IMR-90 (cell line): ENCODE results near the gene BACE1. TPM values are rescaled to one million over a fixed set of nuclear protein-coding genes. Genes with fewer than 3 reads are reported as not detected.

Source experiments
- ATAC-seq: fragments of 200-7000 bp; cut with Tn5 transposase; 2 replicates; pipeline ENCODE4 v1.9.1; 2020; ENCODE audit warnings: low read depth, mild to moderate bottlenecking, moderate library complexity
- BruUV-seq: library from RNA; stranded (reverse); fragments of 400-500 nt; replicated peaks from 2 replicates; lab custom pipeline; 2021; lab: Mats Ljungman, UMichigan
- CTCF ChIA-PET: fragments of 300-600 bp; formaldehyde crosslinking; extraction: SDS; loops from one replicate; lab custom pipeline; 2021; ENCODE audit warnings: antibody characterized with exemption; lab: Yijun Ruan, JAX
- POLR2A ChIA-PET: fragments of 300-600 bp; sonication (Branson Sonifier 250); formaldehyde crosslinking; loops from one replicate; lab custom pipeline; 2022; ENCODE audit warnings: antibody characterized with exemption; ENCODE audit not compliant: unreplicated experiment; lab: Charles Lee
- DNase-seq: peaks from one replicate; pipeline ENCODE4 v3.0.0; 2013
- H2AFZ ChIP-seq: replicated peaks from 2 replicates; pipeline ENCODE3; 2013; ENCODE audit warnings: low read length, mild to moderate bottlenecking; ENCODE audit not compliant: poor library complexity
- H2AK5ac ChIP-seq: 2 replicates; pipeline ENCODE4 v1.6.1; 2013; ENCODE audit warnings: low read depth, low read length, inconsistent platforms
- H2AK9ac ChIP-seq: replicated peaks from 2 replicates; pipeline ENCODE3; 2013; ENCODE audit warnings: mild to moderate bottlenecking, low read depth, low read length, moderate library complexity; ENCODE audit not compliant: poor library complexity
- H2BK120ac ChIP-seq: 2 replicates; pipeline ENCODE4 v1.6.1; 2013; ENCODE audit warnings: low read depth, low read length, inconsistent platforms
- H2BK15ac ChIP-seq: 3 replicates; pipeline ENCODE4 v1.6.1; 2013; ENCODE audit warnings: low read depth, low read length, inconsistent platforms
- H2BK20ac ChIP-seq: 2 replicates; pipeline ENCODE4 v1.6.1; 2013; ENCODE audit warnings: low read depth, mild to moderate bottlenecking, inconsistent platforms, low read length, moderate library complexity
- H2BK5ac ChIP-seq: 2 replicates; pipeline ENCODE4 v1.6.1; 2013; ENCODE audit warnings: mild to moderate bottlenecking, low read depth, low read length, inconsistent platforms; ENCODE audit not compliant: poor library complexity, severe bottlenecking
- H3K14ac ChIP-seq: replicated peaks from 2 replicates; pipeline ENCODE4 v1.6.1; 2013; ENCODE audit warnings: low read depth, low read length, inconsistent platforms
- H3K18ac ChIP-seq: 2 replicates; pipeline ENCODE4 v1.6.1; 2013; ENCODE audit warnings: low read depth, low read length, control low read depth
- H3K23ac ChIP-seq: 2 replicates; pipeline ENCODE4 v1.6.1; 2013; ENCODE audit warnings: low read depth, low read length, inconsistent platforms
- H3K27ac ChIP-seq: 2 replicates; pipeline ENCODE4 v1.5.1; 2013; ENCODE audit warnings: mild to moderate bottlenecking, control low read depth, low read length; ENCODE audit not compliant: insufficient read depth
- H3K27me3 ChIP-seq: 2 replicates; pipeline ENCODE4 v1.6.1; 2013; ENCODE audit warnings: low read length; ENCODE audit not compliant: control insufficient read depth, insufficient read depth
- H3K36me3 ChIP-seq: 2 replicates; pipeline ENCODE4 v1.6.1; 2013; ENCODE audit warnings: low read length, mixed read lengths; ENCODE audit not compliant: control insufficient read depth, insufficient read depth
- H3K4ac ChIP-seq: 2 replicates; pipeline ENCODE4 v1.6.1; 2013; ENCODE audit warnings: low read depth, low read length, inconsistent platforms
- H3K4me1 ChIP-seq: 2 replicates; pipeline ENCODE4 v1.6.1; 2013; ENCODE audit warnings: low read length, mixed read lengths; ENCODE audit not compliant: control insufficient read depth, insufficient read depth
- H3K4me2 ChIP-seq: 2 replicates; pipeline ENCODE4 v1.6.1; 2013; ENCODE audit warnings: low read depth, mild to moderate bottlenecking, control low read depth, low read length, moderate library complexity
- H3K4me3 ChIP-seq: 2 replicates; pipeline ENCODE4 v1.5.1; 2013; ENCODE audit warnings: low read depth, mild to moderate bottlenecking, control low read depth, low read length, moderate library complexity; ENCODE audit not compliant: insufficient read depth
- H3K56ac ChIP-seq: 2 replicates; pipeline ENCODE4 v1.6.1; 2013; ENCODE audit warnings: low read length, inconsistent platforms; ENCODE audit not compliant: insufficient read depth; ENCODE audit errors: extremely low read depth
- H3K79me1 ChIP-seq, 2 experiments: 2 replicates each; pipeline ENCODE4 v1.6.1; 2013; ENCODE audit warnings: low read length in 2 of 2, inconsistent platforms in 1 of 2, low read depth in 1 of 2
- H3K9ac ChIP-seq: 2 replicates; pipeline ENCODE4 v1.6.1; 2013; ENCODE audit warnings: low read depth, low read length, control low read depth
- H3K9me1 ChIP-seq: 2 replicates; pipeline ENCODE4 v1.6.1; 2013; ENCODE audit warnings: low read length, inconsistent platforms; ENCODE audit not compliant: insufficient read depth
- H3K9me3 ChIP-seq: 2 replicates; pipeline ENCODE4 v1.6.1; 2013; ENCODE audit warnings: low read length; ENCODE audit not compliant: control insufficient read depth, insufficient read depth
- H4K20me1 ChIP-seq: 2 replicates; pipeline ENCODE4 v1.6.1; 2013; ENCODE audit warnings: low read length, inconsistent platforms; ENCODE audit not compliant: insufficient read depth
- H4K5ac ChIP-seq: 2 replicates; pipeline ENCODE4 v1.6.1; 2013; ENCODE audit warnings: mild to moderate bottlenecking, low read depth, low read length, control low read depth
- H4K8ac ChIP-seq, 2 experiments: 2 replicates each; pipeline ENCODE4 v1.6.1; 2013; ENCODE audit warnings: low read depth in 2 of 2, low read length in 2 of 2, control low read depth in 1 of 2, inconsistent platforms in 1 of 2
- H4K91ac ChIP-seq: 2 replicates; pipeline ENCODE4 v1.6.1; 2013; ENCODE audit warnings: low read depth, low read length, inconsistent platforms; ENCODE audit not compliant: insufficient read depth
- BHLHE40 ChIP-seq: fragments of 150-350 bp; IDR thresholded peaks from 2 replicates; pipeline ENCODE4 v1.6.1; 2016; ENCODE audit warnings: mild to moderate bottlenecking, low read depth, low read length
- CEBPB ChIP-seq: IDR thresholded peaks from 2 replicates; pipeline ENCODE4 v1.6.1; 2012; ENCODE audit warnings: low read depth, low read length, improper control_type of control experiment
- CHD1 ChIP-seq: IDR thresholded peaks from 2 replicates; pipeline ENCODE4 v1.6.1; 2012; ENCODE audit warnings: low read depth, low read length, improper control_type of control experiment
- FOS ChIP-seq: fragments of 150-350 bp; IDR thresholded peaks from 2 replicates; pipeline ENCODE4 v1.6.1; 2016; ENCODE audit warnings: low read depth, low read length
- MAFK ChIP-seq: IDR thresholded peaks from 2 replicates; pipeline ENCODE4 v1.6.1; 2012; ENCODE audit warnings: low read depth, low read length, improper control_type of control experiment
- MAZ ChIP-seq: IDR thresholded peaks from 2 replicates; pipeline ENCODE4 v1.6.1; 2012; ENCODE audit warnings: low read depth, mild to moderate bottlenecking, low read length, improper control_type of control experiment, moderate library complexity, borderline replicate concordance
- MXI1 ChIP-seq: IDR thresholded peaks from 2 replicates; pipeline ENCODE4 v1.6.1; 2012; ENCODE audit warnings: low read depth, mild to moderate bottlenecking, low read length, moderate library complexity, borderline replicate concordance
- NFE2L2 ChIP-seq: fragments of 150-350 bp; IDR thresholded peaks from 2 replicates; pipeline ENCODE4 v1.6.1; 2016; ENCODE audit warnings: low read depth, mild to moderate bottlenecking, low read length
- POLR2A ChIP-seq: IDR thresholded peaks from 2 replicates; pipeline ENCODE4 v1.6.1; 2012; ENCODE audit warnings: mild to moderate bottlenecking, low read depth, low read length
- RCOR1 ChIP-seq: IDR thresholded peaks from 2 replicates; pipeline ENCODE4 v1.6.1; 2012; ENCODE audit warnings: mild to moderate bottlenecking, low read length, improper control_type of control experiment; ENCODE audit not compliant: insufficient replicate concordance
- RFX5 ChIP-seq: IDR thresholded peaks from 2 replicates; pipeline ENCODE4 v1.8.0; 2012; ENCODE audit warnings: low read depth, mild to moderate bottlenecking, low read length, moderate library complexity
- SMC3 ChIP-seq: fragments of 150-350 bp; IDR thresholded peaks from 2 replicates; pipeline ENCODE4 v1.6.1; 2016; ENCODE audit warnings: low read depth, mild to moderate bottlenecking, antibody characterized with exemption, low read length, moderate library complexity
- WGBS, 2 experiments: methylation state at CpG; one replicate each; pipeline versions ENCODE4 v1.1.5 to v1.1.7; 2013; ENCODE audit warnings: missing lambda C conversion rate in 2 of 2; ENCODE audit not compliant: insufficient read length in 1 of 2; ENCODE audit errors: extremely low coverage in 2 of 2; 5-methylcytosine and 5-hydroxymethylcytosine counted together
- dilution Hi-C: fragments of 300-500 bp; cut with HindIII; formaldehyde crosslinking; loops from one replicate; pipeline ENCODE4 v1.14.3; 2018; ENCODE audit warnings: low sequenced_read_pairs; ENCODE audit not compliant: unreplicated experiment
- in situ Hi-C: fragments of 300-500 bp; cut with MboI; formaldehyde crosslinking; loops from 3 replicates; pipeline ENCODE4 v1.14.3; 2019; ENCODE audit warnings: low sequenced_read_pairs, inconsistent platforms, mixed read lengths
- intact Hi-C: fragments of 100-400 bp; cut with micrococcal nuclease; formaldehyde crosslinking; loops from 2 replicates; pipeline ENCODE4 v1.10.0; 2022
- polyA plus RNA-seq, 3 experiments: library from polyadenylated mRNA; depleted of rRNA; stranded (reverse); fragments of >200 nt; gene quantifications; 2 replicates each; pipeline ENCODE4 v1.2.3, GENCODE V29; 2012; ENCODE audit warnings: low replicate concordance in 1 of 3
- total RNA-seq: library from RNA; depleted of rRNA; stranded (reverse); fragments of >200 nt; gene quantifications from 2 replicates; pipeline ENCODE4 v1.2.3, GENCODE V29; 2012
- TF ChIP-seq, protein P1 (sequence below): fragments of 150-350 bp; IDR thresholded peaks from 2 replicates; pipeline ENCODE4 v1.6.1; 2016; ENCODE audit warnings: low read depth, mild to moderate bottlenecking, low read length, moderate library complexity, borderline replicate concordance
- TF ChIP-seq, protein P2 (sequence below): fragments of 150-350 bp; IDR thresholded peaks from 2 replicates; pipeline ENCODE4 v1.6.1; 2017; ENCODE audit warnings: mild to moderate bottlenecking, antibody characterized with exemption, low read length, low read depth
- TF ChIP-seq, protein P3 (sequence below): conservative IDR thresholded peaks from 2 replicates; pipeline ENCODE4 v1.5.1; 2012; ENCODE audit warnings: mild to moderate bottlenecking, low read depth, low read length, improper control_type of control experiment

BACE1 gene
- total and polyA plus RNA-seq, 2 of the 4 experiments (the other 2 are of a cell fraction): 27.6 to 50.6 TPM

DNA sequence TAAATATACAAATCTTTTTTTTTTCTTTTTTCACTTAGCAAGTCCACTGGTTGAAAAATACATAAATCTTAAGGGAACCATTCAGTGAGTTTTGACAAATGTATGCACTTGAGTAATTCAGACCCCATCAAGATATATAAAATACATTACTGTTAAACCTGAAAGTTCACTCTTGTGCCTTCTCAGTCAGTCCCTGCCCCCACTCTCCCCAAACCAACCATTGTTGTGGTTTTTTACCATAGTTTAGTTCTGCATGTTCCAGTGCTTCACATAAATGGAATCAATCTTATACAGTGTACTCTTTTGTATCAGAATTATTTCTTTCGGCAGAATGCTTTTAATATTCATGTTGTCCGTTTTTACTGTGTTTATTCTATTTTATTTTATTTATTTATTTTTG lies 57.5 kb downstream of the BACE1 start:
- intact Hi-C loops: no loop called here
- no peak overlapping the region for H3K4me2 ChIP-seq
- in situ Hi-C loops: no loop called here
- no peak overlapping the region for H3K9ac ChIP-seq
- no CpG with 5 or more reads among the region's 2 CpGs for WGBS, 2 experiments
- peaks cover 10% of the 10 kb centered on the region in 2 experiments; a peak in 3 of 4 replicates for H3K79me1 ChIP-seq
- no peaks in the 10 kb centered on the region for H3K27me3 ChIP-seq
- no peak overlapping the region for H2BK15ac ChIP-seq
- H2BK5ac ChIP-seq: peak overlapping the region; percentile 10
- dilution Hi-C loops: no loop called here
- no peak overlapping the region for H2AFZ ChIP-seq
- H3K14ac ChIP-seq: no peak overlapping the region
- no peak overlapping the region for H2BK120ac ChIP-seq
- H3K23ac ChIP-seq: no peak overlapping the region
- no peak overlapping the region; the same call in 1 of the 2 replicates for H2AK5ac ChIP-seq
- peaks cover 10% of the 10 kb centered on the region for H3K36me3 ChIP-seq
- peaks cover 3% of the 10 kb centered on the region; the same call in 1 of the 2 replicates for H3K9me1 ChIP-seq
- no peak overlapping the region for H4K5ac ChIP-seq
- no peak overlapping the region for H2AK9ac ChIP-seq
- no peak overlapping the region; the same call in 1 of the 2 replicates for H3K4ac ChIP-seq
- TF ChIP-seq RFX5 (no peak), CHD1 (no peak), NFE2L2 (no peak), POLR2A (no peak), MAFK (no peak), CEBPB (no peak), MAZ (no peak), BHLHE40 (no peak), RCOR1 (no peak), FOS (no peak), MXI1 (no peak), SMC3 (no peak)
- TF ChIP-seq, protein P1, sequence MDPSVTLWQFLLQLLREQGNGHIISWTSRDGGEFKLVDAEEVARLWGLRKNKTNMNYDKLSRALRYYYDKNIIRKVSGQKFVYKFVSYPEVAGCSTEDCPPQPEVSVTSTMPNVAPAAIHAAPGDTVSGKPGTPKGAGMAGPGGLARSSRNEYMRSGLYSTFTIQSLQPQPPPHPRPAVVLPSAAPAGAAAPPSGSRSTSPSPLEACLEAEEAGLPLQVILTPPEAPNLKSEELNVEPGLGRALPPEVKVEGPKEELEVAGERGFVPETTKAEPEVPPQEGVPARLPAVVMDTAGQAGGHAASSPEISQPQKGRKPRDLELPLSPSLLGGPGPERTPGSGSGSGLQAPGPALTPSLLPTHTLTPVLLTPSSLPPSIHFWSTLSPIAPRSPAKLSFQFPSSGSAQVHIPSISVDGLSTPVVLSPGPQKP: no peak
- TF ChIP-seq, protein P2, sequence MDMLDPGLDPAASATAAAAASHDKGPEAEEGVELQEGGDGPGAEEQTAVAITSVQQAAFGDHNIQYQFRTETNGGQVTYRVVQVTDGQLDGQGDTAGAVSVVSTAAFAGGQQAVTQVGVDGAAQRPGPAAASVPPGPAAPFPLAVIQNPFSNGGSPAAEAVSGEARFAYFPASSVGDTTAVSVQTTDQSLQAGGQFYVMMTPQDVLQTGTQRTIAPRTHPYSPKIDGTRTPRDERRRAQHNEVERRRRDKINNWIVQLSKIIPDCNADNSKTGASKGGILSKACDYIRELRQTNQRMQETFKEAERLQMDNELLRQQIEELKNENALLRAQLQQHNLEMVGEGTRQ: no peak
- TF ChIP-seq, protein P3, sequence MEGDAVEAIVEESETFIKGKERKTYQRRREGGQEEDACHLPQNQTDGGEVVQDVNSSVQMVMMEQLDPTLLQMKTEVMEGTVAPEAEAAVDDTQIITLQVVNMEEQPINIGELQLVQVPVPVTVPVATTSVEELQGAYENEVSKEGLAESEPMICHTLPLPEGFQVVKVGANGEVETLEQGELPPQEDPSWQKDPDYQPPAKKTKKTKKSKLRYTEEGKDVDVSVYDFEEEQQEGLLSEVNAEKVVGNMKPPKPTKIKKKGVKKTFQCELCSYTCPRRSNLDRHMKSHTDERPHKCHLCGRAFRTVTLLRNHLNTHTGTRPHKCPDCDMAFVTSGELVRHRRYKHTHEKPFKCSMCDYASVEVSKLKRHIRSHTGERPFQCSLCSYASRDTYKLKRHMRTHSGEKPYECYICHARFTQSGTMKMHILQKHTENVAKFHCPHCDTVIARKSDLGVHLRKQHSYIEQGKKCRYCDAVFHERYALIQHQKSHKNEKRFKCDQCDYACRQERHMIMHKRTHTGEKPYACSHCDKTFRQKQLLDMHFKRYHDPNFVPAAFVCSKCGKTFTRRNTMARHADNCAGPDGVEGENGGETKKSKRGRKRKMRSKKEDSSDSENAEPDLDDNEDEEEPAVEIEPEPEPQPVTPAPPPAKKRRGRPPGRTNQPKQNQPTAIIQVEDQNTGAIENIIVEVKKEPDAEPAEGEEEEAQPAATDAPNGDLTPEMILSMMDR: no peak
- no peak overlapping the region for H3K18ac ChIP-seq
- H2BK20ac ChIP-seq: no peak overlapping the region
- ATAC-seq: no peak
- H3K4me1 ChIP-seq: peaks cover 2% of the 10 kb centered on the region; the same call in 1 of the 2 replicates
- ChIA-PET CTCF (no interaction called here), POLR2A (no interaction called here)
- no TSS peak for BruUV-seq
- H4K20me1 ChIP-seq: 0 out of 2 replicates have a peak, but pooled peaks cover 3% of the 10 kb centered on the region
- H3K4me3 ChIP-seq: no peak overlapping the region
- DNase-seq: no peak
- H4K8ac ChIP-seq: no peak overlapping the region
- H3K9me3 ChIP-seq: no peaks in the 10 kb centered on the region
- no peak overlapping the region for H3K56ac ChIP-seq
- H3K27ac ChIP-seq: peak overlapping the region; percentile 33; the same call in 1 of the 2 replicates
- no peak overlapping the region for H4K91ac ChIP-seq
